Cardiac fibroblast (primary cell): ENCODE data around the gene RAET1E.

ENCODE experiments used
- DNase-seq, 2 donors: peaks; one replicate each; pipeline versions ENCODE4 v3.0.0 to v3.0.0-alpha.2; 2010; ENCODE audit warnings: low read depth in 2 of 2
- H3K4me3 ChIP-seq, 2 donors: replicated peaks in 1 of 2; 1 replicate in 1 of 2; 2 replicates in 1 of 2; pipeline ENCODE4 v1.5.1; 2011; ENCODE audit warnings: low read depth in 2 of 2, low read length in 2 of 2, mild to moderate bottlenecking in 2 of 2, moderate library complexity in 1 of 2
- CTCF ChIP-seq: IDR thresholded peaks from one replicate; pipeline ENCODE4 v1.5.1; 2011; ENCODE audit warnings: low read depth, mild to moderate bottlenecking, low read length, inconsistent platforms

Gene RAET1E

GRCh38 chr6:149881066-149881766 lies 16.7 kb downstream of the RAET1E start:
- H3K4me3 ChIP-seq = no peak overlapping the region
- no peak for TF ChIP-seq CTCF
- DNase-seq = no peak

- DNase-seq = no peak
- no peak for TF ChIP-seq CTCF
- no peak overlapping the region for H3K4me3 ChIP-seq
These were observed 20.3 kb downstream of the RAET1E start for GRCh38 chr6:149877659-149878058.

GRCh38 chr6:149876241-149876933 lies 21.5 kb downstream of the RAET1E start:
- DNase-seq = no peak

GRCh38 chr6:149872233-149872632 lies 25.7 kb downstream of the RAET1E start:
- no peak overlapping the region for H3K4me3 ChIP-seq
- TF ChIP-seq CTCF = no peak
- DNase-seq = no peak

More at GRCh38 chr6:149876241-149876933, 21.5 kb downstream of the RAET1E start:
- TF ChIP-seq CTCF = no peak
- no peak overlapping the region for H3K4me3 ChIP-seq

- no peak for DNase-seq
- H3K4me3 ChIP-seq = no peak overlapping the region
- TF ChIP-seq CTCF = no peak
These were observed 26.7 kb downstream of the RAET1E start for GRCh38 chr6:149871182-149871581.

- TF ChIP-seq CTCF = no peak
- DNase-seq = no peak
- no peak overlapping the region for H3K4me3 ChIP-seq
These were observed 28.5 kb downstream of the RAET1E start for GRCh38 chr6:149869275-149869892.
